ENCODE measurements around the gene OGFR. TPM values are rescaled to one million over a fixed set of nuclear protein-coding genes. Genes with fewer than 3 reads are reported as not detected.

Gene OGFR
- total RNA-seq, 1 donor from 2014 or later = 7.0 TPM

DNA sequence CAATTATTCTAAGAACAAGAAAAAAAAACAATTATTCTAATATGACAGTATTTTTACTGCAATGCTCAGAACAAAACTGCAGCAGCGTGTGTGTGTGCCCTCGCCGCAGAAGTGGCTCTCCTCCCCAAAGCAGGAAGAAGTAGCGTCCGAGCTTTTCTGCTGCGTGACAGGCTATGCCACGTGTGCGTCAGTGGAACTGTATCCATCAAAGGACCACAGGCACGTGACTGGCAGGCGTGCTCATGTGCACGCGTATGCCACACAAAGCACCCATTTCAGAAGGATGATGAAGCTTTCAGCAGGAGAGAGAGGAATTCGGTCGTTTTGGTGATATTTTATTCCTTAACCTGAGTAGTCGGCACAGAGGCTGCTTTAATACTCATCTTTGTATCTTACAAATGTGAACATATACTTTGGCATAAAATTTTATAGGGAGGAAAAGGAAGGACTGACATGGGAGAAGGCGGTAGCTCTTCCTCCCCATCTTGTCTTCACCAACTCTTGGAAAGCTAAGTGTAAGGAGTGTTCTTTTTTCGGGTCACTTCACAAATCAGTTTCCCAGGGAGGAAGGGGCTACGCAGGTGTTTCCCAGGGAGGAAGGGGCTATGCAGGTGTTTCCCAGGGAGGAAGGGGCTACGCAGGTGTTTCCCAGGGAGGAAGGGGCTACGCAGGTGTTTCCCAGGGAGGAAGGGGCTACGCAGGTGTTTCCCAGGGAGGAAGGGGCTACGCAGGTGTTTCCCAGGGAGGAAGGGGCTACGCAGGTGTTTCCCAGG, 53.6 kb downstream of the OGFR start:
- Mint-ChIP-seq H3K9me3 (peaks cover 3% of the 10 kb centered on the region), H3K4me3 (no peak overlapping the region), H3K27ac (no peak overlapping the region), H3K27me3 (ENCODE audit: insufficient read depth, low read depth) (no peaks in the 10 kb centered on the region), H3K4me1 (peaks cover 24% of the 10 kb centered on the region), H3K36me3 (peaks cover 21% of the 10 kb centered on the region)
- Histone ChIP-seq H2AFZ (replicated peaks) (no peak overlapping the region), H3F3A (ENCODE audit: low read depth) (peaks cover 30% of the 10 kb centered on the region), H3K79me2 (ENCODE audit: low read depth) (peaks cover 28% of the 10 kb centered on the region), H3K27me3 (peaks cover 11% of the 10 kb centered on the region), H3K36me3 (no peaks in the 10 kb centered on the region), H4K20me1 (ENCODE audit: low read depth) (peaks cover 36% of the 10 kb centered on the region), H3K9me3 (ENCODE audit: low read depth) (no peaks in the 10 kb centered on the region), H3K4me1 (peaks cover 19% of the 10 kb centered on the region), H3K4me2 (no peak overlapping the region), H3K9ac (no peak overlapping the region), H3K27ac (no peak overlapping the region), H3K4me3 (no peak overlapping the region)
- no peak for DNase-seq (ENCODE audit: low spot score)
- TF ChIP-seq EZH2phosphoT487 (IDR thresholded peaks at IDR 0.05) (no peak), EZH2 (IDR thresholded peaks at IDR 0.05) (no peak)

DNA sequence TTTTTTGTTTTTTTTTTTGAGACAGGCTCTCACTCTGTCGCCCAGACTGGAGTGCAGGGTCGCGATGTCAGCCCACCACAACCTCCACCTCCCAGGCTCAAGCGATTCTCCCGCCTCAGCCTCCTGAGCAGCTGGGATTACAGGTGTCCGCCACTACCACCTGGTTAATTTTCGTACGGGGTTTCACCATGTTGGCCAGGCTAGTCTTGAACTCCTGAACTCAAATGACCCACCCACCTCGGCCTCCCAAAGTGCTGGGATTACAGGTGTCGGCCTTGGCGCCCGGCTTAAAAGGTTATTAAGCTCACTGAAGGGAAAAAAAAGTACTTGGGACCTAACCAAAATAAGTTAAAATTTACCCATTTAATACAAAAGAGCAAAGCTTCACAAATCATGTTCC, 55.1 kb downstream of the OGFR start:
- Histone ChIP-seq H3K27me3 (peaks cover 11% of the 10 kb centered on the region), H3K4me2 (peak overlapping the region; percentile 97), H3K79me2 (ENCODE audit: low read depth) (peaks cover 28% of the 10 kb centered on the region), H3K4me1 (peaks cover 20% of the 10 kb centered on the region), H3K4me3 (peak overlapping the region; percentile 74), H3K36me3 (no peaks in the 10 kb centered on the region), H3K9me3 (ENCODE audit: low read depth) (no peaks in the 10 kb centered on the region), H2AFZ (replicated peaks) (no peak overlapping the region), H3K9ac (no peak overlapping the region), H3F3A (ENCODE audit: low read depth) (peaks cover 30% of the 10 kb centered on the region), H3K27ac (no peak overlapping the region), H4K20me1 (ENCODE audit: low read depth) (peaks cover 34% of the 10 kb centered on the region)
- Mint-ChIP-seq H3K4me1 (peaks cover 24% of the 10 kb centered on the region), H3K36me3 (peaks cover 17% of the 10 kb centered on the region), H3K27ac (no peak overlapping the region), H3K27me3 (ENCODE audit: insufficient read depth, low read depth) (peaks cover 2% of the 10 kb centered on the region), H3K9me3 (peaks cover 5% of the 10 kb centered on the region), H3K4me3 (peak overlapping the region; percentile 86)
- DNase-seq (ENCODE audit: low spot score) = no peak
- TF ChIP-seq, protein P1, sequence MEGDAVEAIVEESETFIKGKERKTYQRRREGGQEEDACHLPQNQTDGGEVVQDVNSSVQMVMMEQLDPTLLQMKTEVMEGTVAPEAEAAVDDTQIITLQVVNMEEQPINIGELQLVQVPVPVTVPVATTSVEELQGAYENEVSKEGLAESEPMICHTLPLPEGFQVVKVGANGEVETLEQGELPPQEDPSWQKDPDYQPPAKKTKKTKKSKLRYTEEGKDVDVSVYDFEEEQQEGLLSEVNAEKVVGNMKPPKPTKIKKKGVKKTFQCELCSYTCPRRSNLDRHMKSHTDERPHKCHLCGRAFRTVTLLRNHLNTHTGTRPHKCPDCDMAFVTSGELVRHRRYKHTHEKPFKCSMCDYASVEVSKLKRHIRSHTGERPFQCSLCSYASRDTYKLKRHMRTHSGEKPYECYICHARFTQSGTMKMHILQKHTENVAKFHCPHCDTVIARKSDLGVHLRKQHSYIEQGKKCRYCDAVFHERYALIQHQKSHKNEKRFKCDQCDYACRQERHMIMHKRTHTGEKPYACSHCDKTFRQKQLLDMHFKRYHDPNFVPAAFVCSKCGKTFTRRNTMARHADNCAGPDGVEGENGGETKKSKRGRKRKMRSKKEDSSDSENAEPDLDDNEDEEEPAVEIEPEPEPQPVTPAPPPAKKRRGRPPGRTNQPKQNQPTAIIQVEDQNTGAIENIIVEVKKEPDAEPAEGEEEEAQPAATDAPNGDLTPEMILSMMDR (IDR thresholded peaks at IDR 0.05) = no peak
- TF ChIP-seq EZH2phosphoT487 (IDR thresholded peaks at IDR 0.05) (no peak), EZH2 (IDR thresholded peaks at IDR 0.05) (no peak)

DNA sequence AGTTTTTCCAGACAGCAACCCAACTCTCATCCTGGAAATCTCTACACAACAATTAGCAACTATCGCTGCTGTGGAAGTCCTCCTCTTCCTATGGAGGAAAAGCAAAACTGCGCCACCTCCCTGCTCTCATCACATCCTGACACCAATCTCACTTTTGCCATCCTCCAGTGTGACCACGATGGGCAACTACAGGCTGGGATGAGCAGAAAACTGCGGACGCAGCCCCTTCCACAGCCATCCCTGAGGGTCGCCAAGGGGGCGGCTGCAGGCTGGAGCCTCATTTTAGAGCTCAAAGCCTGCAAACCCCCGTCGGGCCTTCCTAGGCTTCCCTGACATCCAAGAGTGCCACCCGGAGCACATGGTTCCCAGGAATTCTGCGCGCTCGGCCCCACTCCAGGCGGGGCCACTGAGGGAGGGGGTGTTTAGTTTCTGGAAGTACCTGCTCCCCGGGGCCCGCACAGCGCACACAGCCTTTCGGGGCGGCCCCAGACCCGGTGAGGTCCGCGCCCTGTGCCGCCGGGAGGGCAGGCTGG, 55.8 kb downstream of the OGFR start:
- H4K20me1 ChIP-seq (ENCODE audit: low read depth) = peaks cover 34% of the 10 kb centered on the region
- peak overlapping the region; percentile 97 for H3K4me2 ChIP-seq
- H3K27me3 Mint-ChIP-seq (ENCODE audit: insufficient read depth, low read depth) = peaks cover 2% of the 10 kb centered on the region
- peak; percentile 33 for DNase-seq (ENCODE audit: low spot score)
- H3K27ac Mint-ChIP-seq = no peak overlapping the region
- no peak overlapping the region for H3K9ac ChIP-seq
- TF ChIP-seq, protein P1 (IDR thresholded peaks at IDR 0.05) = peak; percentile 11
- TF ChIP-seq EZH2 (IDR thresholded peaks at IDR 0.05) (peak; percentile 32), EZH2phosphoT487 (IDR thresholded peaks at IDR 0.05) (peak; percentile 12)
- peaks cover 30% of the 10 kb centered on the region for H3F3A ChIP-seq (ENCODE audit: low read depth)
- no peaks in the 10 kb centered on the region for H3K9me3 ChIP-seq (ENCODE audit: low read depth)
- H3K4me1 Mint-ChIP-seq = peaks cover 24% of the 10 kb centered on the region
- peak overlapping the region; percentile 74 for H3K4me3 ChIP-seq
- peak overlapping the region; percentile 86 for H3K4me3 Mint-ChIP-seq
- H3K9me3 Mint-ChIP-seq = peaks cover 6% of the 10 kb centered on the region
- H3K27me3 ChIP-seq = peaks cover 11% of the 10 kb centered on the region
- H3K79me2 ChIP-seq (ENCODE audit: low read depth) = peaks cover 28% of the 10 kb centered on the region
- H3K36me3 ChIP-seq = no peaks in the 10 kb centered on the region
- H3K36me3 Mint-ChIP-seq = peaks cover 12% of the 10 kb centered on the region
- no peak overlapping the region for H2AFZ ChIP-seq (replicated peaks)
- no peak overlapping the region for H3K27ac ChIP-seq
- H3K4me1 ChIP-seq = peaks cover 20% of the 10 kb centered on the region

All from neural progenitor cell (in vitro differentiated cells).